ENCODE data around the gene XRN2.

GRCh38 chr20:21371193-21371592 lies 68.1 kb downstream of the XRN2 start:
- TF ChIP-seq CTCF (IDR thresholded peaks at IDR 0.05 in 8 of 11, conservative IDR thresholded peaks at IDR 0.05 in 3 of 11) (no peak), POLR2AphosphoS5 (IDR thresholded peaks at IDR 0.05) (no peak)
